Stimulated activated CD4-positive, alpha-beta T cell treated with anti-CD3 and anti-CD28 coated beads, Interleukin-4, amount 100 ng/mL, for 48 hours (primary cell): ENCODE measurements around the gene ABTB1.
"Not testable (repeated sequence)": the region's sequence is repeated elsewhere in the genome, so short reads cannot be mapped to it uniquely, and the experiment has no call there.

Experiments used
- DNase-seq, 2 donors: peaks; one replicate each; pipeline ENCODE4 v3.0.0-alpha.2; 2020; ENCODE audit warnings: low read depth in 2 of 2

ABTB1 gene

GRCh38 chr3:127647845-127648204 lies 24.9 kb upstream of the ABTB1 start:
- DNase-seq, result no peak

GRCh38 chr3:127650236-127650635 lies 22.5 kb upstream of the ABTB1 start:
- no peak for DNase-seq

- no peak for DNase-seq
Measured at GRCh38 chr3:127651516-127652172, 21.1 kb upstream of the ABTB1 start.

GRCh38 chr3:127652246-127652995 lies 20.3 kb upstream of the ABTB1 start:
- no peak for DNase-seq

GRCh38 chr3:127654374-127654773 lies 18.4 kb upstream of the ABTB1 start:
- no peak for DNase-seq

GRCh38 chr3:127654993-127655392 lies 17.8 kb upstream of the ABTB1 start:
- DNase-seq, result not testable (repeated sequence)

- DNase-seq, result no peak
Measured at GRCh38 chr3:127655641-127656040, 17.1 kb upstream of the ABTB1 start.

GRCh38 chr3:127656906-127657305 lies 15.8 kb upstream of the ABTB1 start:
- no peak for DNase-seq

- DNase-seq, result no peak
Measured at GRCh38 chr3:127658234-127658633, 14.5 kb upstream of the ABTB1 start.

- DNase-seq, result no peak
Measured at GRCh38 chr3:127660621-127661251, 12.0 kb upstream of the ABTB1 start.

- no peak for DNase-seq
Measured at GRCh38 chr3:127661600-127661999, 11.2 kb upstream of the ABTB1 start.

- no peak for DNase-seq
Measured at GRCh38 chr3:127662001-127662469, 10.7 kb upstream of the ABTB1 start.

- DNase-seq, result no peak
Measured at GRCh38 chr3:127663151-127663550, 9.6 kb upstream of the ABTB1 start.

- no peak for DNase-seq
Measured at GRCh38 chr3:127665165-127665564, 7.6 kb upstream of the ABTB1 start.

- DNase-seq, result no peak
Measured at GRCh38 chr3:127665586-127665985, 7.2 kb upstream of the ABTB1 start.

GRCh38 chr3:127666676-127667075 lies 6.1 kb upstream of the ABTB1 start:
- no peak for DNase-seq

- DNase-seq, result no peak
Measured at GRCh38 chr3:127667119-127667681, 5.6 kb upstream of the ABTB1 start.

GRCh38 chr3:127668906-127669305 lies 3.8 kb upstream of the ABTB1 start:
- DNase-seq, result no peak

GRCh38 chr3:127669541-127670228 lies 3.1 kb upstream of the ABTB1 start:
- DNase-seq, result no peak

- DNase-seq, result no peak
Measured at GRCh38 chr3:127670229-127670559, 2.6 kb upstream of the ABTB1 start.

GRCh38 chr3:127670761-127671522 lies 1.8 kb upstream of the ABTB1 start:
- DNase-seq, result no peak
